C4-2B (cell line): ENCODE results near the gene AMDHD1.

Experiments
- CTCF ChIP-seq: fragments of 450-650 bp; conservative IDR thresholded peaks from 2 replicates; pipeline ENCODE4 v1.5.1; 2017; ENCODE audit warnings: mild to moderate bottlenecking
- ZFX ChIP-seq: fragments of 450-650 bp; IDR thresholded peaks from 2 replicates; pipeline ENCODE4 v1.6.1; 2017

- TF ChIP-seq CTCF (no peak), ZFX (no peak)
Observed at GRCh38 chr12:95999484-95999883, 56.4 kb downstream of the AMDHD1 start.
